Measurements from ENCODE around the gene ZNF692. TPM values are rescaled to one million over a fixed set of nuclear protein-coding genes. Genes with fewer than 3 reads are reported as not detected.

ZNF692 gene
- total RNA-seq, 1 experiment from 2014 or later = 48.5 TPM

GRCh38 chr1:248838357-248839167, 20.3 kb downstream of the ZNF692 start:
- intact Hi-C loops (cut with micrococcal nuclease; ENCODE audit: unreplicated experiment) = loop anchor here (1.0 kb wide), 5 partner anchors 12 to 68 kb away; partner anchors contain the start of gene PGBD2
- no peak overlapping the region for H3K4me3 Mint-ChIP-seq (ENCODE audit: unreplicated experiment)
- Histone ChIP-seq H3K9me3 (no peaks in the 10 kb centered on the region), H3K4me1 (no peaks in the 10 kb centered on the region), H3K27me3 (replicated peaks; ENCODE audit: control insufficient read depth, insufficient read depth, low read length) (no peaks in the 10 kb centered on the region), H3K4me3 (ENCODE audit: low read depth, low read length) (peak overlapping the region; percentile 87), H3K36me3 (ENCODE audit: control insufficient read depth, insufficient read depth, low read length) (peaks cover 1% of the 10 kb centered on the region; the same call in 1 of the 2 replicates)
- no TSS peak for BruUV-seq (replicated peaks)
- peak; percentile 91 for DNase-seq
- no peaks in the 10 kb centered on the region for H3K9me3 Mint-ChIP-seq (ENCODE audit: unreplicated experiment)
- POLR2A ChIA-PET = interaction anchor here (0.5 to 3.4 kb wide), 7 partner anchors 10 to 68 kb away, joined by 3 to 57 read pairs (median 9); partner anchors contain the start of genes SH3BP5L and ZNF692
- CTCF ChIA-PET = interaction anchor here (0.8 to 2.8 kb wide), 5 partner anchors 12 to 85 kb away, joined by 3 to 46 read pairs (median 5); partner anchors contain the start of genes SH3BP5L and ZNF692
- no peaks in the 10 kb centered on the region for H3K4me1 Mint-ChIP-seq (ENCODE audit: low read depth, unreplicated experiment)
- TF ChIP-seq, protein P1, sequence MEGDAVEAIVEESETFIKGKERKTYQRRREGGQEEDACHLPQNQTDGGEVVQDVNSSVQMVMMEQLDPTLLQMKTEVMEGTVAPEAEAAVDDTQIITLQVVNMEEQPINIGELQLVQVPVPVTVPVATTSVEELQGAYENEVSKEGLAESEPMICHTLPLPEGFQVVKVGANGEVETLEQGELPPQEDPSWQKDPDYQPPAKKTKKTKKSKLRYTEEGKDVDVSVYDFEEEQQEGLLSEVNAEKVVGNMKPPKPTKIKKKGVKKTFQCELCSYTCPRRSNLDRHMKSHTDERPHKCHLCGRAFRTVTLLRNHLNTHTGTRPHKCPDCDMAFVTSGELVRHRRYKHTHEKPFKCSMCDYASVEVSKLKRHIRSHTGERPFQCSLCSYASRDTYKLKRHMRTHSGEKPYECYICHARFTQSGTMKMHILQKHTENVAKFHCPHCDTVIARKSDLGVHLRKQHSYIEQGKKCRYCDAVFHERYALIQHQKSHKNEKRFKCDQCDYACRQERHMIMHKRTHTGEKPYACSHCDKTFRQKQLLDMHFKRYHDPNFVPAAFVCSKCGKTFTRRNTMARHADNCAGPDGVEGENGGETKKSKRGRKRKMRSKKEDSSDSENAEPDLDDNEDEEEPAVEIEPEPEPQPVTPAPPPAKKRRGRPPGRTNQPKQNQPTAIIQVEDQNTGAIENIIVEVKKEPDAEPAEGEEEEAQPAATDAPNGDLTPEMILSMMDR (IDR thresholded peaks at IDR 0.05; ENCODE audit: insufficient read depth in 1 of 2, low read depth in 1 of 2, low read length in 1 of 2, severe bottlenecking in 1 of 2, unreplicated experiment in 1 of 2) = no peak
- H3K27ac Mint-ChIP-seq (ENCODE audit: unreplicated experiment) = peak overlapping the region; percentile 95
- no peaks in the 10 kb centered on the region for H3K27me3 Mint-ChIP-seq (ENCODE audit: insufficient read depth, unreplicated experiment)
- peaks cover 23% of the 10 kb centered on the region for H3K36me3 Mint-ChIP-seq (ENCODE audit: insufficient read depth, unreplicated experiment)

GRCh38 chr1:248837781-248838356, 21.0 kb downstream of the ZNF692 start, which contains the start of gene ZNF672:
Gene ZNF672 (plus strand): TSS chr1:248838224. CDS start chr1:248847275, 9,051 bp downstream.
- H3K4me3 Mint-ChIP-seq (ENCODE audit: unreplicated experiment) = no peak within 1 kb of the TSS
- peaks cover 23% of the 10 kb centered on the region for H3K36me3 Mint-ChIP-seq (ENCODE audit: insufficient read depth, unreplicated experiment)
- H3K27ac Mint-ChIP-seq (ENCODE audit: unreplicated experiment) = peak within 1 kb of the TSS; percentile 95
- H3K36me3 ChIP-seq (ENCODE audit: control insufficient read depth, insufficient read depth, low read length) = peaks cover 1% of the 10 kb centered on the region; the same call in 1 of the 2 replicates
- BruUV-seq (replicated peaks) = no TSS peak
- peak; percentile 97 to 98 for DNase-seq
- no peaks in the 10 kb centered on the region for H3K9me3 Mint-ChIP-seq (ENCODE audit: unreplicated experiment)
- peaks cover 3% of the 10 kb centered on the region for H3K27me3 Mint-ChIP-seq (ENCODE audit: insufficient read depth, unreplicated experiment)
- H3K4me3 ChIP-seq (ENCODE audit: low read depth, low read length) = peak within 1 kb of the TSS; percentile 87
- TF ChIP-seq, protein P1 (IDR thresholded peaks at IDR 0.05; ENCODE audit: insufficient read depth in 1 of 2, low read depth in 1 of 2, low read length in 1 of 2, severe bottlenecking in 1 of 2, unreplicated experiment in 1 of 2) = no peak
- CTCF ChIA-PET = interaction anchor here (0.6 to 2.8 kb wide), 4 partner anchors 11 to 85 kb away, joined by 5 to 46 read pairs (median 12); partner anchors contain the start of genes SH3BP5L and ZNF692
- POLR2A ChIA-PET = interaction anchor here (0.5 to 3.4 kb wide), 8 partner anchors 11 to 69 kb away, joined by 3 to 57 read pairs (median 7); partner anchors contain the start of genes SH3BP5L and ZNF692
- H3K27me3 ChIP-seq (replicated peaks; ENCODE audit: control insufficient read depth, insufficient read depth, low read length) = no peaks in the 10 kb centered on the region
- H3K9me3 ChIP-seq = no peaks in the 10 kb centered on the region
- intact Hi-C loops (cut with micrococcal nuclease; ENCODE audit: unreplicated experiment) = loop anchor here (1.0 kb wide), 4 partner anchors 12 to 68 kb away; partner anchors contain the start of gene PGBD2
- no peaks in the 10 kb centered on the region for H3K4me1 Mint-ChIP-seq (ENCODE audit: low read depth, unreplicated experiment)
- no peaks in the 10 kb centered on the region for H3K4me1 ChIP-seq
